DOHH2 (cell line): ENCODE data around the gene PALM2AKAP2.

Experiments used
- EZH2phosphoT487 ChIP-seq: fragments of 200-600 bp; sonication (generic); IDR thresholded peaks from 2 replicates; pipeline ENCODE4 v1.6.1; 2017; ENCODE audit warnings: borderline replicate concordance, mild to moderate bottlenecking, antibody characterized with exemption, low read length, moderate library complexity, mixed read lengths
- TF ChIP-seq, protein P1 (sequence below): fragments of 200-600 bp; sonication (generic); IDR thresholded peaks from one replicate; pipeline ENCODE4 v1.5.1; 2014; ENCODE audit warnings: antibody characterized with exemption, mild to moderate bottlenecking, low read depth, low read length; ENCODE audit not compliant: poor library complexity, severe bottlenecking

DNA sequence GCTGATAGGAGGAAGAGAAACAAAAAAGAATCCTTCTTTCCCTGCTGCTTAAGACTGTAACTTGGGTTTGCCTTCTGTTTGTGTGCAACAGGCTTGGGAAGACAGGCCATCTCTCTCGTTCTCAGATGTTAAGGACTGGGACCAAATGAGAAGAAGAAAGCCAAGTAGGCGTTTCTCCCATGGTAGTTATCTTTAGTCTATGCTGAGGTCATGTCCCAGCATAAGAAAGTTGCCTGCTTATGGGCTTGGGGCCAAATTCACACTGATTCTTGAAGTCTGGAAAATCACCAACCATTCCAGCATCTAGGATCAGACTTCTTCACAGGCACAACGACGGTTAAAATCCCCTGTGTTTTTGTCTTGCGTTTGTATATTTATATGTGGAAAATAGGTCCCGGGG is 44.2 kb upstream of the PALM2AKAP2 start:
- TF ChIP-seq, protein P1, sequence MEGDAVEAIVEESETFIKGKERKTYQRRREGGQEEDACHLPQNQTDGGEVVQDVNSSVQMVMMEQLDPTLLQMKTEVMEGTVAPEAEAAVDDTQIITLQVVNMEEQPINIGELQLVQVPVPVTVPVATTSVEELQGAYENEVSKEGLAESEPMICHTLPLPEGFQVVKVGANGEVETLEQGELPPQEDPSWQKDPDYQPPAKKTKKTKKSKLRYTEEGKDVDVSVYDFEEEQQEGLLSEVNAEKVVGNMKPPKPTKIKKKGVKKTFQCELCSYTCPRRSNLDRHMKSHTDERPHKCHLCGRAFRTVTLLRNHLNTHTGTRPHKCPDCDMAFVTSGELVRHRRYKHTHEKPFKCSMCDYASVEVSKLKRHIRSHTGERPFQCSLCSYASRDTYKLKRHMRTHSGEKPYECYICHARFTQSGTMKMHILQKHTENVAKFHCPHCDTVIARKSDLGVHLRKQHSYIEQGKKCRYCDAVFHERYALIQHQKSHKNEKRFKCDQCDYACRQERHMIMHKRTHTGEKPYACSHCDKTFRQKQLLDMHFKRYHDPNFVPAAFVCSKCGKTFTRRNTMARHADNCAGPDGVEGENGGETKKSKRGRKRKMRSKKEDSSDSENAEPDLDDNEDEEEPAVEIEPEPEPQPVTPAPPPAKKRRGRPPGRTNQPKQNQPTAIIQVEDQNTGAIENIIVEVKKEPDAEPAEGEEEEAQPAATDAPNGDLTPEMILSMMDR = no peak
- no peak for TF ChIP-seq EZH2phosphoT487
